ENCODE measurements around the gene KLHL22.

KLHL22 gene

DNA sequence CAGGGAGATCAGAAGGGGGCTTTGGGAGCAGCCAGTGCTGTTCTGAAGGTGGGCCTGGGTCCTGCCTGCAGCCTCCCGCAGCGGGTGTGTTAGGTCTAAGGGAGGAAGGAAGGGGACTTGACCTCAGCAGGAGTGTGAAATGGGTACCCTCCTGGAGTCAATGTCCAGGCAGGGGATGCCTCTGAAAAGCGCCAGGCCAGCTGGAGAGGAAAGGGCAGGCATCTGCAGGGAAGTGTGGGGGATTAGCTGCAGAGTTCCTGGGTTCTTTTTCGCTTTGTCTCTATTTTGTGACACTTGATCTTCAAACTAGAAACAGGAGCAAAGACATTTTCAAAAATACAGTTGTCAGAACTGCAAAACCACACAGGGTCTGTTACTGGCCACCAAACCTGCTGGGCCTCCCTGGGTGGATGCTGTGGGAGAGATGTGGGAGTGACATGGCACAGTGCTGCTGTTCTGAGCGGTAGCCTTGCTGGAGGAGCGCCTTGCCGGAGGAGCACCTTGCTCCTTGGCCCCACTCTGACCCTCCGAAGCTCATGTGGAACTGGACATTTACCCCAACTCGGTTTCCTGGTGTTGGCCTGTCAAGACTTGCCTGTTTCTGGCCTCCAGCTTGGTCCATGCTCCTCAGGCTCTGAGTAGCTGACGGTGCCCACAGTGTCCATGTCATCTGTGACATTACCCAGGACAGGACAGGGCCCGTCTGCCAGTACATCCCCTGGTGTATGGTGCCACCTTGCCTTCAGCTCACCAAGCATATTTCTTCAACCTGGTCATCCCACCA is 37.7 kb upstream of the KLHL22 start:
- FAIRE-seq (no peak), DNase-seq (ENCODE audit: insufficient read length, low spot score) (no peak)
- no peak for TF ChIP-seq TAF1 (IDR thresholded peaks at IDR 0.05; ENCODE audit: low read depth, low read length)
- TF ChIP-seq POU2F2 (IDR thresholded peaks at IDR 0.05; ENCODE audit: low read depth, low read length), result no peak
- TF ChIP-seq POLR2A (IDR thresholded peaks at IDR 0.05; ENCODE audit: low read depth, low read length), result no peak
- TF ChIP-seq POLR2AphosphoS5 (IDR thresholded peaks at IDR 0.05; ENCODE audit: low read depth, low read length), result no peak
- TF ChIP-seq SPI1 (IDR thresholded peaks at IDR 0.05; ENCODE audit: low read depth, low read length), result no peak
- no peak for TF ChIP-seq PAX5 (IDR thresholded peaks at IDR 0.05; ENCODE audit: insufficient read depth, low read length, severe bottlenecking)

DNA sequence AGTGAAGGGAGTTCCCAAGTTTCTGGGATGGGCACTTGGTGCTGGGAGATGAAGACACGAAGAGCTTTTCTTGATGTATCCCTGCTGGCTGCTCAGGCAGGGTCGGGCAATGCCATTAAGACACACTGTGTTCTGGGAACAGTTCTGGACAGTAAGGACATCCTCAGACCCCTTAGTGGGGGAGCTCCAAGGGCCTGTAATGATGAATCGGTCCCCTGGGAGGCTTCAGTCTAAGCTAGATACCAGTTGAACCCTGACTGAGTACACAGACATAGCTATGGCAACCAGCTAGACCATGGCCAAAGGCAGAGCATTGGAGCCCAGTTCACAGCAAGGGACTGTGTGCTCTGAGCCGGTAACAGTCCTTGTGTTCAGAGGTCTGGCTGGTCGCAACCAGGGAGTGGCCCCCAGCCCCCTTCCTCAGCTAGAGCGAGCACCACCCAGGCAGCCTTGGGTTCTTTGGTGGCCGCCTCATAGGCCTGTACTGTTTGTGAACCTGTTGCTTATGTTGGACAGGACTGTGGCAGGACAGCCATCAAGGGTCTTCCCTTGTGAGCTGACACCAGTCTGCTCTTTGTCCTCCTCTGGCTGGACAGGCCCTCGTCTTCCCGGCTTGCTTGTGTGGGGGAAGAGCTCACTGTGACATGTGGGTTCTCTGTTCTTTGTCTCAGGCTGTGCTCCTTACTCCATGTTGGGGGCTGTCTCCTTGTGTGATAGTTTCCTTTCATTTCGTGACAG is 36.8 kb upstream of the KLHL22 start:
- DNase-seq (ENCODE audit: insufficient read length, low spot score) (no peak), FAIRE-seq (no peak)
- TF ChIP-seq PAX5 (IDR thresholded peaks at IDR 0.05; ENCODE audit: insufficient read depth, low read length, severe bottlenecking) (no peak), TAF1 (IDR thresholded peaks at IDR 0.05; ENCODE audit: low read depth, low read length) (no peak), SPI1 (IDR thresholded peaks at IDR 0.05; ENCODE audit: low read depth, low read length) (no peak), POU2F2 (IDR thresholded peaks at IDR 0.05; ENCODE audit: low read depth, low read length) (no peak), POLR2A (IDR thresholded peaks at IDR 0.05; ENCODE audit: low read depth, low read length) (no peak), POLR2AphosphoS5 (IDR thresholded peaks at IDR 0.05; ENCODE audit: low read depth, low read length) (no peak)

DNA sequence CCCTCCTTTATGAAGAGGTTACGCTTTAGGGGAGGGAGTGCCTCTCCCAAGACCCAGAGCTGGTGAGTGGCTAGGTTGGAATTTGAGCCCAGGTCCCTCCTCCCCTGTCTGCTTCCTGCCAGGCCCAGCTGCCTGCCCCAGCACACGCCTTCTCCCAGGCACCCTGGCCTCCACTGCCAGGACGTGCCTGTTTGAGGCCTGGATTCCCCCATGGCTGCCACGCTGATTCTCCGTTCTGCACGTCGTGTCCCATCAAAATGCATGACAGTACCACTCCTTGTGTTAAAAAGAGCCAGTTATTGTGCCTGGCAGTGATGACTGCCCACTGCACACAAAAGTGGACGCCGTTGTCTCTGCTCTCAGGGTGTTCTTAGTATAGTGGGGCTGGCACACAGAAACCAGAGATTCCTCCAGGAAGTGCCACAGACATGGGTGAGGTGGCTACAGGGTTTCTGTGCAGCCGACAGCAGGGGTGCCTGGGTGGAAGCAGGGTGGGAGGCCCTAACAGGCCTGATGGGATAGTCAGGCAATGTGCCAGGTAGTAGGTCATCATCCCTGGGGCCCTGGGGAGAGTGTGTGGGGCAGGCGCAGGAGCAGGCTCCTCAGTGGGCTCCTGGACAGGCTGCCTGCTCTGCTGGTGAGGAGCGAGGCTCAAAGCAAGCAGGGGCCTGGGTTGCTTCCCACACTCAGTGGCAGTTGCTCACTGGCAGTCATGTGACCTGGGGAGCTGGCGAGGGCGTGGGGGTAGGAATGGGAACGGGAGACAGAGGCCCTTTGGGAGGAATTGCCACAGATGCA is 36.0 kb upstream of the KLHL22 start:
- no peak for DNase-seq (ENCODE audit: insufficient read length, low spot score)
- no peak for FAIRE-seq
- TF ChIP-seq POU2F2 (IDR thresholded peaks at IDR 0.05; ENCODE audit: low read depth, low read length) (no peak), PAX5 (IDR thresholded peaks at IDR 0.05; ENCODE audit: insufficient read depth, low read length, severe bottlenecking) (no peak), POLR2A (IDR thresholded peaks at IDR 0.05; ENCODE audit: low read depth, low read length) (no peak), TAF1 (IDR thresholded peaks at IDR 0.05; ENCODE audit: low read depth, low read length) (no peak), SPI1 (IDR thresholded peaks at IDR 0.05; ENCODE audit: low read depth, low read length) (no peak), POLR2AphosphoS5 (IDR thresholded peaks at IDR 0.05; ENCODE audit: low read depth, low read length) (no peak)

GRCh38 chr22:20531154-20531403 is 35.5 kb upstream of the KLHL22 start:
- FAIRE-seq (no peak), DNase-seq (ENCODE audit: insufficient read length, low spot score) (no peak)
- no peak for TF ChIP-seq SPI1 (IDR thresholded peaks at IDR 0.05; ENCODE audit: low read depth, low read length)
- no peak for TF ChIP-seq POLR2A (IDR thresholded peaks at IDR 0.05; ENCODE audit: low read depth, low read length)
- TF ChIP-seq POU2F2 (IDR thresholded peaks at IDR 0.05; ENCODE audit: low read depth, low read length), result no peak
- no peak for TF ChIP-seq TAF1 (IDR thresholded peaks at IDR 0.05; ENCODE audit: low read depth, low read length)

- no peak for TF ChIP-seq PAX5 (IDR thresholded peaks at IDR 0.05; ENCODE audit: insufficient read depth, low read length, severe bottlenecking)
- TF ChIP-seq POLR2AphosphoS5 (IDR thresholded peaks at IDR 0.05; ENCODE audit: low read depth, low read length), result no peak
- TF ChIP-seq POU2F2 (IDR thresholded peaks at IDR 0.05; ENCODE audit: low read depth, low read length), result no peak
- TF ChIP-seq TAF1 (IDR thresholded peaks at IDR 0.05; ENCODE audit: low read depth, low read length), result no peak
- TF ChIP-seq SPI1 (IDR thresholded peaks at IDR 0.05; ENCODE audit: low read depth, low read length), result no peak
- no peak for TF ChIP-seq POLR2A (IDR thresholded peaks at IDR 0.05; ENCODE audit: low read depth, low read length)
- no peak for DNase-seq (ENCODE audit: insufficient read length, low spot score)
- FAIRE-seq, result no peak
These were observed 35.0 kb upstream of the KLHL22 start for GRCh38 chr22:20530368-20531153.

DNA sequence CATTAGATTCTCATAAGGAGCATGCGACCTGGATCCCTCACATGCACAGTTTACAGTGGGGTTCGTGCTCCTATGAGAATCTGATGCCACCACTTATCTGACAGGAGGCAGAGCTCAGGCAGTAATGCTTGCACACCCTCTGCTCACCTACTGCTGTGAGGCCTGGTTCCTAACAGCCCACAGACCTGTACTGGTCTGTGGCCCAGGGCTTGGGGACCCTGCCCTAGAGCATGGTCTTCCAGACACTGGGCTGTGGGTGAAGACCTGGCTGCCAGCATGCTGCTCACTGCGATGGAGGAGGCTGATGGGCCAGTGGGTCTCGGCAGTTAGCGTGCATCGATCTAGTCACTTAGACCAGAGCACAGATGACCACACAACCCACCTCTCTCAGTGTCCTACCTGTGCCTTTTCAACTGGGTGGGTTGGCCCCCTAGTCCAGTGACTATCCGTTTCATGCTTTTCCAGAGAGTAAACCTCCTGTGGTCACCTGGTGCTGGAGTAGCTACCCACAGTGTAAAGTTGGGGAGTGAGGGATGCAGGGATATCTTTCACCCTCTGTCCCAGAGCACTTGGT is 32.9 kb upstream of the KLHL22 start:
- DNase-seq (ENCODE audit: insufficient read length, low spot score) (no peak), FAIRE-seq (no peak)
- TF ChIP-seq POLR2A (IDR thresholded peaks at IDR 0.05; ENCODE audit: low read depth, low read length), result no peak
- TF ChIP-seq PAX5 (IDR thresholded peaks at IDR 0.05; ENCODE audit: insufficient read depth, low read length, severe bottlenecking), result no peak
- TF ChIP-seq SPI1 (IDR thresholded peaks at IDR 0.05; ENCODE audit: low read depth, low read length), result no peak
- TF ChIP-seq POU2F2 (IDR thresholded peaks at IDR 0.05; ENCODE audit: low read depth, low read length), result no peak
- no peak for TF ChIP-seq POLR2AphosphoS5 (IDR thresholded peaks at IDR 0.05; ENCODE audit: low read depth, low read length)
- no peak for TF ChIP-seq TAF1 (IDR thresholded peaks at IDR 0.05; ENCODE audit: low read depth, low read length)

DNA sequence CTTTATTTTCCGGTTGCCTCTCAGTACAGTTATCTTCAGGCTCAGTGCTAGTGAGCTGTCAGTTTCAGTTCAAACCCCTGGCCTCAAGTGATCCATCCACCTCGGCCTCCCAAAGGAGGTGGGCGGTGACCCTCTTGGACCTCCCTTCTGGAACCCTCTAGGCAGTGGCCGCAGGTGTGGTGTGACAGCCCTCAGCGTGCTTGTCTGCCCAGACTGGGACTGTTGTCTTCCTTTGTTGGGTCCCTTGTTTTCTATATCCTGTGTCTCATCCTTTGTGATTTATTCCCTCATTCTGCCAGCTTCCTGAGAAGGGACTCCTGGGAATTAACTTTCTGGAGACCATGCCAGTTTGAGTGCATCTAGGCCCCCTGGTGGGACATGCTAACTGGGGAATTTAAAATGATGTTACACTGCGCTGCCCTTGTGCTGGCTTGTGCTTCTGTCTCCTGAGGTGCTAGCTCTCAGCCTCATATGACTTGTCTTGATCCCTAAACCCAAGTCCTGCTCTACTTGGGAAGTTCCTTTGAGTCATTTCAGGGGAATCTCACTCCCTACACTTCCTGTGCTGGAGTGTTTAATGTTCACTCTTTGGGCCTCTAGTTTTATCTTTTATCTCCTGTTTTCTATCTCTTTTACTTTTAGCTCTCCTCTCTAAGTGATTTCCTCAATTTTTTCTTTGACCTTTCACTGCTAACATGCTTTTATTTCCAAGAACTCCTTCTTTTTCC is 31.2 kb upstream of the KLHL22 start:
- no peak for DNase-seq (ENCODE audit: insufficient read length, low spot score)
- TF ChIP-seq POLR2A (IDR thresholded peaks at IDR 0.05; ENCODE audit: low read depth, low read length) (no peak), POU2F2 (IDR thresholded peaks at IDR 0.05; ENCODE audit: low read depth, low read length) (no peak), TAF1 (IDR thresholded peaks at IDR 0.05; ENCODE audit: low read depth, low read length) (no peak), POLR2AphosphoS5 (IDR thresholded peaks at IDR 0.05; ENCODE audit: low read depth, low read length) (no peak), PAX5 (IDR thresholded peaks at IDR 0.05; ENCODE audit: insufficient read depth, low read length, severe bottlenecking) (no peak), SPI1 (IDR thresholded peaks at IDR 0.05; ENCODE audit: low read depth, low read length) (no peak)
- FAIRE-seq, result no peak

GRCh38 chr22:20526305-20526627 is 30.7 kb upstream of the KLHL22 start:
- no peak for TF ChIP-seq SPI1 (IDR thresholded peaks at IDR 0.05; ENCODE audit: low read depth, low read length)
- DNase-seq (ENCODE audit: insufficient read length, low spot score) (no peak), FAIRE-seq (no peak)
